Measurements from ENCODE around the gene PDE4D.
"Not testable (repeated sequence)": the region's sequence is repeated elsewhere in the genome, so short reads cannot be mapped to it uniquely, and the experiment has no call there.

Gene PDE4D

GRCh38 chr5:58979090-58979489, 914.4 kb downstream of the PDE4D start:
- no peak for DNase-seq

GRCh38 chr5:58974601-58975000, 918.9 kb downstream of the PDE4D start:
- no peak for DNase-seq

GRCh38 chr5:58974083-58974482, 919.4 kb downstream of the PDE4D start:
- no peak for DNase-seq

- no peak for DNase-seq
Observed at GRCh38 chr5:58972301-58972700, 921.2 kb downstream of the PDE4D start.

- no peak for DNase-seq
Observed at GRCh38 chr5:58970766-58971165, 922.8 kb downstream of the PDE4D start.

- no peak for DNase-seq
Observed at GRCh38 chr5:58969795-58970194, 923.7 kb downstream of the PDE4D start.

- no peak for DNase-seq
Observed at GRCh38 chr5:58969253-58969652, 924.3 kb downstream of the PDE4D start.

GRCh38 chr5:58968350-58968749, 925.2 kb downstream of the PDE4D start:
- no peak for DNase-seq

- no peak for DNase-seq
Observed at GRCh38 chr5:58967597-58968281, 925.8 kb downstream of the PDE4D start.

- DNase-seq: no peak
Observed at GRCh38 chr5:58965677-58966414, 927.7 kb downstream of the PDE4D start.

GRCh38 chr5:58963821-58964220, 929.7 kb downstream of the PDE4D start:
- DNase-seq: no peak

- DNase-seq: no peak
Observed at GRCh38 chr5:58963361-58963760, 930.2 kb downstream of the PDE4D start.

GRCh38 chr5:58961631-58962280, 931.8 kb downstream of the PDE4D start:
- DNase-seq: no peak

GRCh38 chr5:58958701-58959100, 934.8 kb downstream of the PDE4D start:
- no peak for DNase-seq

- not testable (repeated sequence) for DNase-seq
Observed at GRCh38 chr5:58953218-58953617, 940.3 kb downstream of the PDE4D start.

- DNase-seq: no peak
Observed at GRCh38 chr5:58950224-58950623, 943.3 kb downstream of the PDE4D start.

GRCh38 chr5:58946230-58946629, 947.3 kb downstream of the PDE4D start:
- no peak for DNase-seq

GRCh38 chr5:58944221-58944620, 949.3 kb downstream of the PDE4D start:
- no peak for DNase-seq

- DNase-seq: no peak
Observed at GRCh38 chr5:58940446-58940845, 953.1 kb downstream of the PDE4D start.

GRCh38 chr5:58939664-58940063, 953.9 kb downstream of the PDE4D start:
- no peak for DNase-seq

- no peak for DNase-seq
Observed at GRCh38 chr5:58938563-58939424, 954.7 kb downstream of the PDE4D start.

GRCh38 chr5:58937031-58937681, 956.4 kb downstream of the PDE4D start:
- DNase-seq: no peak

Data from NCI-H2029 treated with DMSO at 0.1 percent for 48 hours (cell line).